HUES48 (cell line): ENCODE measurements around the gene SPATA6L.
"Not testable (repeated sequence)": the region's sequence is repeated elsewhere in the genome, so short reads cannot be mapped to it uniquely, and the experiment has no call there.

Experiments
- H3K27ac ChIP-seq: one replicate; pipeline ENCODE4 v1.7.0; 2013; ENCODE audit warnings: low read depth, low read length, inconsistent platforms
- H3K27me3 ChIP-seq: 2 replicates; pipeline ENCODE4 v1.6.1; 2013; ENCODE audit warnings: mild to moderate bottlenecking, low read length; ENCODE audit not compliant: control insufficient read depth, insufficient read depth
- H3K36me3 ChIP-seq: 2 replicates; pipeline ENCODE4 v1.6.1; 2013; ENCODE audit warnings: low read length; ENCODE audit not compliant: control insufficient read depth, insufficient read depth
- H3K4me1 ChIP-seq: 2 replicates; pipeline ENCODE4 v1.6.1; 2013; ENCODE audit warnings: mild to moderate bottlenecking, low read length; ENCODE audit not compliant: control insufficient read depth, insufficient read depth
- H3K4me3 ChIP-seq: 2 replicates; pipeline ENCODE4 v1.5.1; 2013; ENCODE audit warnings: mild to moderate bottlenecking, low read depth, low read length
- H3K9ac ChIP-seq: 2 replicates; pipeline ENCODE4 v1.6.1; 2013; ENCODE audit warnings: mild to moderate bottlenecking, low read depth, low read length, moderate library complexity
- H3K9me3 ChIP-seq: 2 replicates; pipeline ENCODE4 v1.6.1; 2013; ENCODE audit warnings: low read length; ENCODE audit not compliant: control insufficient read depth, insufficient read depth

SPATA6L gene

GRCh38 chr9:4606033-4606432 is 60.2 kb downstream of the SPATA6L start:
- not testable (repeated sequence) for H3K9me3 ChIP-seq, H3K27ac ChIP-seq, H3K4me3 ChIP-seq, H3K27me3 ChIP-seq, H3K9ac ChIP-seq, H3K36me3 ChIP-seq, H3K4me1 ChIP-seq

- peaks cover 3% of the 10 kb centered on the region; the same call in 1 of the 2 replicates for H3K4me1 ChIP-seq
- H3K27ac ChIP-seq = no peak overlapping the region
- H3K4me3 ChIP-seq = no peak overlapping the region
- no peaks in the 10 kb centered on the region for H3K9me3 ChIP-seq
- H3K36me3 ChIP-seq = no peaks in the 10 kb centered on the region
- no peak overlapping the region for H3K9ac ChIP-seq
- H3K27me3 ChIP-seq = no peaks in the 10 kb centered on the region
These were observed 61.6 kb downstream of the SPATA6L start for GRCh38 chr9:4604678-4605095.

GRCh38 chr9:4603830-4604229 is 62.5 kb downstream of the SPATA6L start:
- Histone ChIP-seq H3K27me3 (no peaks in the 10 kb centered on the region), H3K36me3 (no peaks in the 10 kb centered on the region), H3K4me1 (peaks cover 3% of the 10 kb centered on the region; the same call in 1 of the 2 replicates), H3K4me3 (no peak overlapping the region), H3K9ac (no peak overlapping the region), H3K27ac (no peak overlapping the region), H3K9me3 (no peaks in the 10 kb centered on the region)

GRCh38 chr9:4600368-4600767 is 65.9 kb downstream of the SPATA6L start:
- Histone ChIP-seq H3K4me1 (peaks cover 13% of the 10 kb centered on the region; the same call in 1 of the 2 replicates), H3K27me3 (no peaks in the 10 kb centered on the region), H3K36me3 (no peaks in the 10 kb centered on the region), H3K9me3 (no peaks in the 10 kb centered on the region), H3K9ac (no peak overlapping the region), H3K4me3 (no peak overlapping the region), H3K27ac (no peak overlapping the region)

- no peaks in the 10 kb centered on the region for H3K27me3 ChIP-seq
- no peak overlapping the region for H3K4me3 ChIP-seq
- no peak overlapping the region for H3K9ac ChIP-seq
- H3K9me3 ChIP-seq = no peaks in the 10 kb centered on the region
- no peaks in the 10 kb centered on the region for H3K36me3 ChIP-seq
- peaks cover 10% of the 10 kb centered on the region; the same call in 1 of the 2 replicates for H3K4me1 ChIP-seq
- H3K27ac ChIP-seq = no peak overlapping the region
These were observed 69.9 kb downstream of the SPATA6L start for GRCh38 chr9:4596165-4596922.

- no peaks in the 10 kb centered on the region for H3K36me3 ChIP-seq
- H3K27ac ChIP-seq = no peak overlapping the region
- H3K9me3 ChIP-seq = no peaks in the 10 kb centered on the region
- no peak overlapping the region for H3K9ac ChIP-seq
- no peaks in the 10 kb centered on the region for H3K27me3 ChIP-seq
- peaks cover 17% of the 10 kb centered on the region for H3K4me1 ChIP-seq
- no peak overlapping the region for H3K4me3 ChIP-seq
These were observed 71.3 kb downstream of the SPATA6L start for GRCh38 chr9:4594994-4595393.

- H3K4me3 ChIP-seq = no peak overlapping the region
- no peaks in the 10 kb centered on the region for H3K9me3 ChIP-seq
- H3K9ac ChIP-seq = no peak overlapping the region
- no peaks in the 10 kb centered on the region for H3K36me3 ChIP-seq
- no peak overlapping the region for H3K27ac ChIP-seq
- no peaks in the 10 kb centered on the region for H3K27me3 ChIP-seq
- peaks cover 17% of the 10 kb centered on the region for H3K4me1 ChIP-seq
These were observed 71.7 kb downstream of the SPATA6L start for GRCh38 chr9:4594545-4594944.

GRCh38 chr9:4592886-4593285 is 73.4 kb downstream of the SPATA6L start:
- Histone ChIP-seq H3K36me3 (no peaks in the 10 kb centered on the region), H3K4me1 (peaks cover 17% of the 10 kb centered on the region), H3K9me3 (no peaks in the 10 kb centered on the region), H3K27me3 (no peaks in the 10 kb centered on the region), H3K9ac (no peak overlapping the region), H3K4me3 (no peak overlapping the region), H3K27ac (no peak overlapping the region)

GRCh38 chr9:4592295-4592694 is 74.0 kb downstream of the SPATA6L start:
- Histone ChIP-seq H3K4me1 (peaks cover 17% of the 10 kb centered on the region), H3K4me3 (no peak overlapping the region), H3K27me3 (no peaks in the 10 kb centered on the region), H3K36me3 (no peaks in the 10 kb centered on the region), H3K27ac (no peak overlapping the region), H3K9ac (no peak overlapping the region), H3K9me3 (no peaks in the 10 kb centered on the region)

- Histone ChIP-seq H3K27ac (no peak overlapping the region), H3K27me3 (no peaks in the 10 kb centered on the region), H3K4me3 (no peak overlapping the region), H3K36me3 (no peaks in the 10 kb centered on the region), H3K9me3 (no peaks in the 10 kb centered on the region), H3K4me1 (peaks cover 9% of the 10 kb centered on the region), H3K9ac (no peak overlapping the region)
These were observed 75.2 kb downstream of the SPATA6L start for GRCh38 chr9:4591123-4591500.

GRCh38 chr9:4590430-4591122 is 75.7 kb downstream of the SPATA6L start:
- no peaks in the 10 kb centered on the region for H3K36me3 ChIP-seq
- H3K4me1 ChIP-seq = peaks cover 8% of the 10 kb centered on the region; the same call in 1 of the 2 replicates
- no peaks in the 10 kb centered on the region for H3K9me3 ChIP-seq
- H3K4me3 ChIP-seq = no peak overlapping the region
- no peaks in the 10 kb centered on the region for H3K27me3 ChIP-seq
- peak overlapping the region; percentile 20 for H3K27ac ChIP-seq
- H3K9ac ChIP-seq = no peak overlapping the region
